Measurements from ENCODE around the gene PLPPR1. TPM values are rescaled to one million over a fixed set of nuclear protein-coding genes. Genes with fewer than 3 reads are reported as not detected.

PLPPR1 gene
- total RNA-seq, 1 experiment from 2014 or later, result not detected

- Mint-ChIP-seq H3K4me3 (ENCODE audit: low read depth, unreplicated experiment) (no peak overlapping the region), H3K27me3 (ENCODE audit: unreplicated experiment) (peaks cover 16% of the 10 kb centered on the region), H3K4me1 (ENCODE audit: low read depth, unreplicated experiment) (no peaks in the 10 kb centered on the region), H3K36me3 (ENCODE audit: insufficient read depth, unreplicated experiment) (no peaks in the 10 kb centered on the region), H3K9me3 (ENCODE audit: low read depth, unreplicated experiment) (no peaks in the 10 kb centered on the region), H3K27ac (ENCODE audit: unreplicated experiment) (no peak overlapping the region)
- intact Hi-C loops (cut with micrococcal nuclease; ENCODE audit: unreplicated experiment), result no loop called here
- CTCF ChIA-PET, result no interaction called here
- DNase-seq, result no peak
- TF ChIP-seq CTCF (IDR thresholded peaks at IDR 0.05; ENCODE audit: unreplicated experiment), result no peak
- BruUV-seq (replicated peaks), result no TSS peak
Observed at GRCh38 chr9:101268426-101268825, 239.9 kb downstream of the PLPPR1 start.

GRCh38 chr9:101269591-101270283 is 241.2 kb downstream of the PLPPR1 start:
- H3K27me3 Mint-ChIP-seq (ENCODE audit: unreplicated experiment), result peaks cover 3% of the 10 kb centered on the region
- intact Hi-C loops (cut with micrococcal nuclease; ENCODE audit: unreplicated experiment), result no loop called here
- DNase-seq, result no peak
- H3K27ac Mint-ChIP-seq (ENCODE audit: unreplicated experiment), result no peak overlapping the region
- no peaks in the 10 kb centered on the region for H3K9me3 Mint-ChIP-seq (ENCODE audit: low read depth, unreplicated experiment)
- TF ChIP-seq CTCF (IDR thresholded peaks at IDR 0.05; ENCODE audit: unreplicated experiment), result no peak
- no peaks in the 10 kb centered on the region for H3K36me3 Mint-ChIP-seq (ENCODE audit: insufficient read depth, unreplicated experiment)
- H3K4me3 Mint-ChIP-seq (ENCODE audit: low read depth, unreplicated experiment), result no peak overlapping the region
- CTCF ChIA-PET, result no interaction called here
- H3K4me1 Mint-ChIP-seq (ENCODE audit: low read depth, unreplicated experiment), result no peaks in the 10 kb centered on the region
- BruUV-seq (replicated peaks), result no TSS peak

- no TSS peak for BruUV-seq (replicated peaks)
- no peak for DNase-seq
Observed at GRCh38 chr9:101270302-101270701, 241.8 kb downstream of the PLPPR1 start.

GRCh38 chr9:101271102-101271501 is 242.6 kb downstream of the PLPPR1 start:
- Mint-ChIP-seq H3K4me3 (ENCODE audit: low read depth, unreplicated experiment) (no peak overlapping the region), H3K4me1 (ENCODE audit: low read depth, unreplicated experiment) (no peaks in the 10 kb centered on the region), H3K9me3 (ENCODE audit: low read depth, unreplicated experiment) (no peaks in the 10 kb centered on the region), H3K27ac (ENCODE audit: unreplicated experiment) (no peak overlapping the region), H3K36me3 (ENCODE audit: insufficient read depth, unreplicated experiment) (no peaks in the 10 kb centered on the region), H3K27me3 (ENCODE audit: unreplicated experiment) (peaks cover 13% of the 10 kb centered on the region)
- BruUV-seq (replicated peaks), result no TSS peak
- intact Hi-C loops (cut with micrococcal nuclease; ENCODE audit: unreplicated experiment), result no loop called here
- CTCF ChIA-PET, result no interaction called here
- DNase-seq, result no peak
- no peak for TF ChIP-seq CTCF (IDR thresholded peaks at IDR 0.05; ENCODE audit: unreplicated experiment)

More at GRCh38 chr9:101270302-101270701, 241.8 kb downstream of the PLPPR1 start:
- H3K4me1 Mint-ChIP-seq (ENCODE audit: low read depth, unreplicated experiment), result no peaks in the 10 kb centered on the region
- H3K36me3 Mint-ChIP-seq (ENCODE audit: insufficient read depth, unreplicated experiment), result no peaks in the 10 kb centered on the region
- intact Hi-C loops (cut with micrococcal nuclease; ENCODE audit: unreplicated experiment), result no loop called here
- CTCF ChIA-PET, result no interaction called here
- TF ChIP-seq CTCF (IDR thresholded peaks at IDR 0.05; ENCODE audit: unreplicated experiment), result no peak
- no peak overlapping the region for H3K4me3 Mint-ChIP-seq (ENCODE audit: low read depth, unreplicated experiment)
- no peaks in the 10 kb centered on the region for H3K9me3 Mint-ChIP-seq (ENCODE audit: low read depth, unreplicated experiment)
- no peak overlapping the region for H3K27ac Mint-ChIP-seq (ENCODE audit: unreplicated experiment)
- H3K27me3 Mint-ChIP-seq (ENCODE audit: unreplicated experiment), result peaks cover 5% of the 10 kb centered on the region
